CD4-positive, alpha-beta T cell treated with Interleukin-6 for 4 hours (primary cell): Measurements from ENCODE around the gene OPALIN.

Experiments used
- DNase-seq: peaks from one replicate; pipeline ENCODE4 v3.0.0-alpha.2; 2020; ENCODE audit warnings: mixed read lengths

OPALIN gene

DNA sequence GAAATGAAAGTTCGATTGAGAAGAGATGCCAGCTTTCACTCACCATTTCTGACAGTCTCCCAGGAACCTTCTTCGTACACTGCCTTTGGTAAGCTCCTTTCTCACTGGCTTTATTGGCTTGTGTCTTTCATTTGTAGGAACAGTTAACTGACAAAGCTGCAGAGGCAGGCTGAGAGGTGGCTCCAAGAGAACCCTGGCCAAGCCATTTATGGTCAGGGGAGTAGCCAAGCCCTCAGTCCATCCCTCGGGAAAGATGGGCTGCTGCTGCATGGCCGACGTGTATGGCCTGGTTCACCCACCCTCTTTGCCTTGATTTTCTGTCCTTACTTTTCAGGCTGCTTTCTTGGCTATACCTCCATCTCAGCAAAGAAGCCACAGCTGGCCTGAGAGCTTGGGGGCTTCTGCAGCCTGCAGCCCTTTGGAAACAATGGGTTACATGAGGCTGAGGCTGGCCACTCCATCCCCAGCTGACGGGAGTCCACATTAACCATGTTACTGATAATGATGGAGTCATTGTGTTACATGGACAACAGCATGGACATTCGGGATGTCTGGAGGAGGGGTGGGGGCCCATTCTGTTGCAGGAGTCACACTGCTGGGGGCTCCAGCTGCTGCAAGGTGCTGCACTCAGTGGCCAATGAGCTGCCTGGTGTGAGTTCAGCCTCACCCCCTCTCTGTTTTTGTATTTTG, at the start of gene OPALIN:
TSS of gene OPALIN (minus strand) at position 152 of the 690 bp plus-strand sequence. CDS start at position 46, 106 bp downstream.
- DNase-seq, result no peak

- DNase-seq, result no peak
Measured at GRCh38 chr10:96408201-96408600, 49.4 kb upstream of the OPALIN start.

DNA sequence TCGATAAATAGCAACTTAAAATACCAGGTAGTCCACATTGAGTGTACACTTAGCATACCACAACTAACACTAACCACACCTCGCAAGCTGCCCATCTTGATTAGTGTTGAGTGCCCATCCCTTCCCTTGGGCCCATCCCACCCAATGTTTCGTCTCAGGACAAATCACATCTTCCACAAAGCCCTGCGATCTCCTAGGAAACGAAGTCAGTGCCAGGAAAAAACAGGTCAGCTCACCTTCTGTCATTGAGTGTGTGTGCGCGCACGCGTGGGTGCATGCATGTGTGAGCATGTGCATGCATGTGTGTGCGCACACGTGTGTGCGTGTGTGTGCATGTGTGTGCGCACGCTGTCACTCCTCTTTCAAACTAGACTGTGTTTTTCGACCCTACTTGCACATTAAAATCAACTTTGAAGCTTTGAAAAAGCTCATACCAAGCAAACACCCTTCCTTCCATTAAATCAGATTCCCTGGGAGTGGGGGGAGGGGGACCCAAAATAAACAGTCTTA, 48.8 kb upstream of the OPALIN start:
- DNase-seq, result no peak

DNA sequence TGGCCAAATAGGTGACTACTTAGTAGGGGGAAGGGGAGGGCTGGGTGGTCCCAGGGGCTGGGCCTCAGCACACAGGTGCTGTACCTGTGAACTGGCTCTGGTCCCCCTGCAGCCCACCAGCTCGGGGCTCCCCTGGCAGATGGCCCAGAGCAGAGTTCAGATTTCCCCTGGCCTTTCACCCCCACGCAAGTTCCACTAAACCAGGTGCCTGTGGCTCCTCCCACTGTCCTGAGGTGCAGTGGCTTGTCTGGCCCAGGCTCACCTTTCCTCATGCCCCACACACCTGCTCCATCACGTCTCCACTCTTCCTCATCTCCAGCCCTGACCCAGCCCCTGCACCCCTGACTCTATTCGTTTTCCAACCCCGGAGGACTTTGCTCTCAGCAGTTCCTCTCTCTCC, 47.3 kb upstream of the OPALIN start:
- DNase-seq, result no peak

DNA sequence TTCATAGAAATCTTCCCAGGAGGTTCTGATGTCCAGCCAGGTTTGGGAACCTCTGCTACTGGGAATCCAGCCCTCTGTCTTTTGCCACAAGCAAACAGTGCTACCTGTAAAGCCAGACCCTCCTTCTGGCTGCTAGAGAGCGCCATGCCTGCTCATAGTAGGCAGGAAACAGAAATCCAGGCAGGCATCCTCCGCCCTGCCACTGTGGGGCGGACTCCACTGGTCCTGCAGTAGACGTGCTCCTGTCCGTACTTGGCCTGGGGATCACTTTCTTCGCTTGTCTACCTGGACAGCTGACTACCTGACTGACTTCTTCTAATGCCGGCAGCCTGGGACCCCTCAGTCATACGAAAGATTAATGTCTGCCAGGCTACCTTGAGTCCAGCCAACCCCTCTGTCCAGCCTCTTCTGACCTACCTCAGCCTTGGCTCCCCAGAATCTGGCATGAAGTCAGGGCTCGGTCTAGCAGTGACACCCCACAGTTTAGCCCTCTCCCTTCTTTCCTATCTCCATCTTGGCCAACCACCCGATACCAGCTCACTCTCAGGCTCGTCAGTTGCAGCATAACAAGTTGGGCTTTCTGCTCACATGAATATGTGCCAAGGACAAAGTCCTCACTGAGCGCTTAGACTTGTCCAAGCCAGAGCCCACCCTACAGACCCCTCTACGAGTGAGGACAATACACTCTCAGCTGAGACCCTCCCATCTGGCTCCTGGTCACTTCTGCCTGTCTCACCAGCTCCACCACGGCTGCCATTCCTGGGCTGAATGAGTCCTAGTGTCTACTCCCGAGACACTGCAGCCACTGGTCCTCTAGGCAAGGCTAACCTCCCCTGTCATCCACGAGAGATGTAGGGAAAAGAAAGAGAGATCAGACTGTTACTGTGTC, 43.9 kb upstream of the OPALIN start:
- no peak for DNase-seq

- no peak for DNase-seq
Measured at GRCh38 chr10:96401036-96401435, 42.2 kb upstream of the OPALIN start.

DNA sequence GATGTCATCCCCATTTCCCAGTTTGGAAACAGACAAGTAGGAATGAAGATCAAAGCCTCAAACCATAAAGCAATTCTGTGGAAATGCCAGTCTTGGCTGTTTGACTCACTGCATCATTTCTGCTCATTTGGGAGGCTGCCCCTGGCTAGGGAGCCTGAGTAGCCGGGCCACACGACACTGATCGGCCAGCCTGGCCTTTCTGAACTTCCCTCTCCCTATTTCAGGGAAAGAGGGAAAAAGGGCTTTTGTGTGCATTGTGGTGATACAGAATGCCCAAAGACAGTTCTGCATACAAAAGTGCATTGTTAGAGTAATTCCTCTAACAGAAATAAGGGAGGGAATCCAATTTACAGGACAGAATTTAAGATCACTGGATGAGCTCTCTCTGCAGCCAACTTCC, 41.7 kb upstream of the OPALIN start:
- no peak for DNase-seq

- no peak for DNase-seq
Measured at GRCh38 chr10:96397902-96398301, 39.1 kb upstream of the OPALIN start.

- peak; percentile 64 for DNase-seq
Measured at GRCh38 chr10:96395931-96396877, 37.4 kb upstream of the OPALIN start.

GRCh38 chr10:96390460-96390864, 31.7 kb upstream of the OPALIN start:
- no peak for DNase-seq

- DNase-seq, result no peak
Measured at GRCh38 chr10:96389785-96390184, 31.0 kb upstream of the OPALIN start.

GRCh38 chr10:96387601-96388000, 28.8 kb upstream of the OPALIN start:
- no peak for DNase-seq

- no peak for DNase-seq
Measured at GRCh38 chr10:96387161-96387560, 28.4 kb upstream of the OPALIN start.

DNA sequence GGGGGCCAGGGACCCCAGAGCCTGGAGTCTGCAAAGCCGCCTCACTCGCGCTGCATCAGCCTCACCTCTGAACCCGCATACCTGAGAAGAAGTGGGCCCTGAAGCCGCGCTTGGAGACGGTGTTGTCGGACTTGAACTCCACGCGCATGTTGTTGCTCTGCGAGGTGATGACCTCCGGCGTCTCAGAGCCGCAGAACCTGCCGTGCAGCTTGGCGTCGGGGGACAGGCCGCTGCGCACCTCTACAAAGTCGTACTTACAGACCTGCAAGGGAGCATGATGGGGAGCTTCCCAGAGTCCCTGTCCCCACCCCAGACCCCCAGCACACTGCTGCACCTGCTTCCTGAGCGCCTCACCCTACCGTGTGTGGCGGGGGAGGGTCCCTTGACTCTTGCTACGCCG, 25.7 kb upstream of the OPALIN start:
- DNase-seq, result no peak

DNA sequence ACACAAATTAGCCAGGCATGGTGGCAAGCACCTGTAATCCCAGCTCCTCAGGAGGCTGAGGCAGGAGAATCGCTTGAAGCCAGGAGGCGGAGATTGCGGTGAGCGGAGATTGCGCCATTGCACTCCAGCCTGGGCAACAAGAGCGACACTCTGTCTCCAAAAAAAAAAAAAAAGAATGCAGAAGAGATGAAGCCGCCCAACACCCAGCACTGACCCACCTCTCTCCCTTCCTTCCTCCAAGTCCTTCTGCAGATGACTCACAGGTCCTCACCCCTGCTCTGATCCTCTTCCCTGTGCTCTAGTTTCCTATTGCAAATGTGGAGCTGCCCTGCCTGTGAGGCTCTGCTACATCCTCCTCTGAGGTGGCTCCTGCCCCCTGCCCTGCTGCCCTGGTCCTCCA, 22.0 kb upstream of the OPALIN start:
- no peak for DNase-seq

DNA sequence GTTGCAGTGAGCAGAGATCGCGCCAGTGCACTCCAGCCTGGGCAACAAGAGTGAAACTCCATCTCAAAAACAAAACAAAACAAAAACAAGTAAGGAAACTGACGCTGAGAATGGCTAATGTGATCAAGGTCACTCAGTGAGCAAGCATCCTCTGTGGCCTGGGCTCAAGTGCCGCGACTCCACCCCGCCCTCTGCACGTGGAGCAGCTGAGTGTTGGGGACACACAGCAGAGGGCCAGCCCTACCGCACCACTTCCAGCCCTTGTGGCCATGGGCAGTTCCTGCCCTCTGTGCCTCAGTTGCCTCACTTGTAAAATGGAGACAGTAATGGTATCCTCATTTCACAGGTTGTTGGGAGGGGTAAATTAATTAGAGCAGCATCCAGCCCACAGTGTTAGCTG, 21.0 kb upstream of the OPALIN start:
- no peak for DNase-seq

GRCh38 chr10:96378741-96379140, 19.9 kb upstream of the OPALIN start:
- DNase-seq, result no peak

GRCh38 chr10:96377816-96378294, 19.1 kb upstream of the OPALIN start:
- DNase-seq, result no peak

- no peak for DNase-seq
Measured at GRCh38 chr10:96376483-96376882, 17.7 kb upstream of the OPALIN start.

GRCh38 chr10:96374985-96375830, 16.4 kb upstream of the OPALIN start:
- peak; percentile 71 for DNase-seq

DNA sequence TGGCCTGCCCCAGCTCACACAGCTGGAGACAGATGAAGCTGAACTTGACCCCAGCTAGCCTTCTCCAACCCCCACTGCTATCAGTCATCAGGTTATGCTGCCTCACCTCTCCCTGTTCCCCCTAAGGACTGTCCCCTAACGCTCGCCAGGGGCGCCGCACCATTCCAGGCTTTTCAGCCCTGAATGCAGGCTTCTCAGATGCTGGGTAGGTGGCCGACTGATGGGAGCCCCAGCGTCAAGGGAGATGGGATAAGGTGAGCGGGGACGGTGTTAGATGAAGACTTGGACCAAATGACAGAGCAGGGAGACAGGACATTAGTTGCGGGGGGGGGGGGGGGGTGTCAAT, 15.8 kb upstream of the OPALIN start:
- no peak for DNase-seq

DNA sequence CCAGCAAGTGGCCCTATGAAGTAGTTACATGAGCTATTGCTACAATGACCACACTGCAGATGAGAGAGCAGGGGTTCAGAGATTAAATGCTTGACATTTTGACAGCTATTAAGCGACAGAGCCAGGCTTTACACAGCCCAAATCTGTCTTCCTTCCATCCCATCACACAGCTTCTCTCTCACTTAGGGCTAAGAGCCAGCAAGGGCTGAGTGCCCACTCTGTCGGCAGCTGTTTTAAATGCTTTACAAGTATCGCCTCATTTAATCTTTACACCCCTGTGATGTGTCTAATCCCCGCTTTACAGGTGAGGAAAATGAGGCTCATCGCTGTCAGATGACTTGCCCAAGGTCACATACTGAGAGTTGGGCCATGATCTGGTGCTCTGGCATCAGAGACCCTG, 15.2 kb upstream of the OPALIN start:
- no peak for DNase-seq
